KMS-11 (cell line): ENCODE data around the gene UBE2F.

Source experiments
- H2AFZ ChIP-seq: fragments of 200-600 bp; sonication (generic); 2 replicates; pipeline ENCODE4 v1.6.1; 2016; ENCODE audit warnings: antibody characterized with exemption, mixed run types, low read depth
- H3K27ac ChIP-seq: fragments of 200-600 bp; sonication (generic); 2 replicates; pipeline ENCODE4 v1.6.1; 2016; ENCODE audit warnings: mild to moderate bottlenecking, mixed run types
- H3K27me3 ChIP-seq: fragments of 200-600 bp; sonication (generic); 2 replicates; pipeline ENCODE4 v1.6.1; 2017; ENCODE audit warnings: mild to moderate bottlenecking, low read depth, mixed run types, moderate library complexity; ENCODE audit not compliant: insufficient read depth
- H3K36me3 ChIP-seq: fragments of 200-600 bp; sonication (generic); 2 replicates; pipeline ENCODE4 v1.6.1; 2017; ENCODE audit warnings: mild to moderate bottlenecking, mixed run types; ENCODE audit not compliant: insufficient read depth
- H3K4me1 ChIP-seq: fragments of 200-600 bp; sonication (generic); 2 replicates; pipeline ENCODE4 v1.6.1; 2016; ENCODE audit warnings: mild to moderate bottlenecking, low read depth, mixed run types; ENCODE audit not compliant: poor library complexity, severe bottlenecking
- H3K4me2 ChIP-seq: fragments of 200-600 bp; sonication (generic); 2 replicates; pipeline ENCODE4 v1.7.0; 2016; ENCODE audit warnings: mild to moderate bottlenecking, mixed run types
- H3K4me3 ChIP-seq: fragments of 200-600 bp; sonication (generic); IDR thresholded peaks from 2 replicates; pipeline ENCODE4 v1.6.1; 2017; ENCODE audit warnings: low read depth, low read length, mixed read lengths; ENCODE audit not compliant: insufficient read depth
- H3K79me2 ChIP-seq: fragments of 200-600 bp; sonication (generic); 2 replicates; pipeline ENCODE4 v1.6.1; 2016; ENCODE audit warnings: low read depth, mixed run types; ENCODE audit not compliant: insufficient read depth
- H3K9ac ChIP-seq: fragments of 200-600 bp; sonication (generic); 2 replicates; pipeline ENCODE4 v1.6.1; 2016; ENCODE audit warnings: mild to moderate bottlenecking, mixed run types
- H4K20me1 ChIP-seq: fragments of 200-600 bp; sonication (generic); 2 replicates; pipeline ENCODE4 v1.6.1; 2016; ENCODE audit warnings: mild to moderate bottlenecking, mixed run types; ENCODE audit not compliant: insufficient read depth
- TF ChIP-seq, protein P1 (sequence below): fragments of 200-600 bp; sonication (generic); conservative IDR thresholded peaks from 2 replicates; pipeline ENCODE4 v1.6.1; 2017; ENCODE audit warnings: low read depth, mild to moderate bottlenecking, antibody characterized with exemption, low read length, moderate library complexity, mixed read lengths

The UBE2F gene

GRCh38 chr2:238021327-238021726 lies 54.5 kb downstream of the UBE2F start:
- H4K20me1 ChIP-seq, result no peaks in the 10 kb centered on the region

GRCh38 chr2:238022594-238023157 lies 55.9 kb downstream of the UBE2F start:
- H3K36me3 ChIP-seq, result no peaks in the 10 kb centered on the region
- no peaks in the 10 kb centered on the region for H3K79me2 ChIP-seq
- no peaks in the 10 kb centered on the region for H4K20me1 ChIP-seq
- H3K4me1 ChIP-seq, result no peaks in the 10 kb centered on the region
- no peak overlapping the region for H3K9ac ChIP-seq
- no peak overlapping the region for H2AFZ ChIP-seq
- H3K4me3 ChIP-seq, result no peak overlapping the region
- H3K27me3 ChIP-seq, result no peaks in the 10 kb centered on the region
- TF ChIP-seq, protein P1, sequence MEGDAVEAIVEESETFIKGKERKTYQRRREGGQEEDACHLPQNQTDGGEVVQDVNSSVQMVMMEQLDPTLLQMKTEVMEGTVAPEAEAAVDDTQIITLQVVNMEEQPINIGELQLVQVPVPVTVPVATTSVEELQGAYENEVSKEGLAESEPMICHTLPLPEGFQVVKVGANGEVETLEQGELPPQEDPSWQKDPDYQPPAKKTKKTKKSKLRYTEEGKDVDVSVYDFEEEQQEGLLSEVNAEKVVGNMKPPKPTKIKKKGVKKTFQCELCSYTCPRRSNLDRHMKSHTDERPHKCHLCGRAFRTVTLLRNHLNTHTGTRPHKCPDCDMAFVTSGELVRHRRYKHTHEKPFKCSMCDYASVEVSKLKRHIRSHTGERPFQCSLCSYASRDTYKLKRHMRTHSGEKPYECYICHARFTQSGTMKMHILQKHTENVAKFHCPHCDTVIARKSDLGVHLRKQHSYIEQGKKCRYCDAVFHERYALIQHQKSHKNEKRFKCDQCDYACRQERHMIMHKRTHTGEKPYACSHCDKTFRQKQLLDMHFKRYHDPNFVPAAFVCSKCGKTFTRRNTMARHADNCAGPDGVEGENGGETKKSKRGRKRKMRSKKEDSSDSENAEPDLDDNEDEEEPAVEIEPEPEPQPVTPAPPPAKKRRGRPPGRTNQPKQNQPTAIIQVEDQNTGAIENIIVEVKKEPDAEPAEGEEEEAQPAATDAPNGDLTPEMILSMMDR, result no peak
- H3K27ac ChIP-seq, result no peak overlapping the region
- H3K4me2 ChIP-seq, result no peak overlapping the region

More at GRCh38 chr2:238021327-238021726, 54.5 kb downstream of the UBE2F start:
- Histone ChIP-seq H3K4me2 (no peak overlapping the region), H3K27me3 (no peaks in the 10 kb centered on the region), H3K36me3 (no peaks in the 10 kb centered on the region), H3K4me3 (no peak overlapping the region), H2AFZ (no peak overlapping the region), H3K9ac (no peak overlapping the region), H3K4me1 (no peaks in the 10 kb centered on the region), H3K27ac (no peak overlapping the region), H3K79me2 (no peaks in the 10 kb centered on the region)
- TF ChIP-seq, protein P1, result no peak

DNA sequence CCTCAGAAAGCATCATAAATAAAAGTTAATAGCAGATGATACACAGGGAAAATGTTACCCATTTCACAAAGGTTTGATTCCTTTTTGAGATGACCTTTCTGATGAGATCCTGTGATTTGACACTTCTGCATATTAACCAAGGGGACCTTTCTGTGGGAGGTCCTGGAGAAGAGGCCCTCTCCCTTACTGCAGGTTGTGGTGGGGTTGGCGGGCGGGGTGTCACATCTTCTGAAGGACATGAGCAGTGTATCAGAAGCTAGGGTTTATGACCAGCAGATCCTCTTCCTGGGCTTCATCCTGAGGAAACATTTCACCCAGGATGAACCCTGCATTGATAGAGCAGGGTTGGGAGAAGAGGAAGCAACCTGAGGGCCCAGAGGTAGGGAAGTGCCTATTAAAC lies 56.8 kb downstream of the UBE2F start:
- H3K36me3 ChIP-seq, result no peaks in the 10 kb centered on the region
- H2AFZ ChIP-seq, result no peak overlapping the region
- H3K4me3 ChIP-seq, result no peak overlapping the region
- H3K79me2 ChIP-seq, result no peaks in the 10 kb centered on the region
- TF ChIP-seq, protein P1, result no peak
- no peaks in the 10 kb centered on the region for H4K20me1 ChIP-seq
- H3K9ac ChIP-seq, result no peak overlapping the region
- no peak overlapping the region for H3K4me2 ChIP-seq
- no peaks in the 10 kb centered on the region for H3K4me1 ChIP-seq
- no peaks in the 10 kb centered on the region for H3K27me3 ChIP-seq
- H3K27ac ChIP-seq, result no peak overlapping the region

- no peaks in the 10 kb centered on the region for H3K79me2 ChIP-seq
- H4K20me1 ChIP-seq, result no peaks in the 10 kb centered on the region
- no peak overlapping the region for H3K4me3 ChIP-seq
- TF ChIP-seq, protein P1, result no peak
- H3K4me1 ChIP-seq, result no peaks in the 10 kb centered on the region
- H2AFZ ChIP-seq, result no peak overlapping the region
- H3K27me3 ChIP-seq, result no peaks in the 10 kb centered on the region
- no peaks in the 10 kb centered on the region for H3K36me3 ChIP-seq
- no peak overlapping the region for H3K27ac ChIP-seq
- H3K9ac ChIP-seq, result no peak overlapping the region
- no peak overlapping the region for H3K4me2 ChIP-seq
Observed at GRCh38 chr2:238024986-238025385, 58.2 kb downstream of the UBE2F start.
